ENCODE measurements around the gene AP5M1. TPM values are rescaled to one million over a fixed set of nuclear protein-coding genes. Genes with fewer than 3 reads are reported as not detected.

The AP5M1 gene
- total RNA-seq, 1 experiment from 2014 or later: 68.3 TPM

DNA sequence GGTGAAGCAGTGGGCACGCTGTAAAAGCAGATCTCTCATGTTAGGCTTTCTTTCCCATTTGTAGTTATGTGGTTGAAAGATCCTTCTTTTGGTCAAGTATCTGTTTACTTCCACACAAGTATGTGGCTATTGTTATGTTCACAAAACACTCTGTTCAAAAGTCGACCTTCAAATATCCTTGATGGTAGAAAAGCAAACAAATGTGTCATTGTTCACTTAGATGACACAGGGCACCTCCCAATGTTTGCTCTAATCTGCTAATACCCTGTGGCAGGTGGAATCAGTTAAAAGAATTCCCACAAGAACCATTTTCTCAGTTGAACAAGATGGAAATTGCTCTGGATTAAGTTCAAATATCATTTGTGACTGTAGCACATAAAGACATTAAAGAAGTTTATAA is 78.0 kb downstream of the AP5M1 start:
- Histone ChIP-seq H3K9me3 (ENCODE audit: low read length) (no peaks in the 10 kb centered on the region), H4K20me1 (ENCODE audit: insufficient read depth, low read depth, low read length) (no peaks in the 10 kb centered on the region), H3K4me2 (ENCODE audit: low read depth, low read length, poor library complexity, severe bottlenecking) (no peak overlapping the region), H3K9ac (ENCODE audit: low read length) (no peak overlapping the region), H3K9me2 (replicated peaks; ENCODE audit: insufficient read depth, low read length) (no peaks in the 10 kb centered on the region), H3K79me2 (ENCODE audit: low read length) (no peaks in the 10 kb centered on the region), H2AFZ (ENCODE audit: low read length) (no peak overlapping the region), H3K27ac (ENCODE audit: low read length) (no peak overlapping the region), H3K4me3 (ENCODE audit: low read length) (no peak overlapping the region), H3K36me3 (ENCODE audit: insufficient read depth, low read length) (no peaks in the 10 kb centered on the region), H3K4me1 (ENCODE audit: low read length) (no peaks in the 10 kb centered on the region), H3K27me3 (ENCODE audit: low read length) (no peaks in the 10 kb centered on the region)
- DNase-seq: no peak

Other genes with a start within 250 kb of the AP5M1 start
- 84.6 and 90.9 TPM in 2 replicates for gene EXOC5, start 66 bp upstream of the AP5M1 start, total RNA-seq (2014; rRNA removed; shearing (Covaris generic); ENCODE audit: low replicate concordance)
- gene NAA30, start 121.6 kb downstream of the AP5M1 start, total RNA-seq (2014; rRNA removed; shearing (Covaris generic); ENCODE audit: low replicate concordance): 13.6 and 34.6 TPM in 2 replicates
- gene CCDC198, start 224.9 kb downstream of the AP5M1 start, total RNA-seq (2014; rRNA removed; shearing (Covaris generic); ENCODE audit: low replicate concordance): not detected in 2 replicates